Activated T-helper 1 cell treated with Interleukin-2 at 50 U/mL for 16 hours (primary cell): Measurements from ENCODE around the gene FOXD2.

Experiments used
- DNase-seq: peaks from one replicate; pipeline ENCODE4 v3.0.0-alpha.2; 2020; ENCODE audit warnings: low read depth

The FOXD2 gene

DNA sequence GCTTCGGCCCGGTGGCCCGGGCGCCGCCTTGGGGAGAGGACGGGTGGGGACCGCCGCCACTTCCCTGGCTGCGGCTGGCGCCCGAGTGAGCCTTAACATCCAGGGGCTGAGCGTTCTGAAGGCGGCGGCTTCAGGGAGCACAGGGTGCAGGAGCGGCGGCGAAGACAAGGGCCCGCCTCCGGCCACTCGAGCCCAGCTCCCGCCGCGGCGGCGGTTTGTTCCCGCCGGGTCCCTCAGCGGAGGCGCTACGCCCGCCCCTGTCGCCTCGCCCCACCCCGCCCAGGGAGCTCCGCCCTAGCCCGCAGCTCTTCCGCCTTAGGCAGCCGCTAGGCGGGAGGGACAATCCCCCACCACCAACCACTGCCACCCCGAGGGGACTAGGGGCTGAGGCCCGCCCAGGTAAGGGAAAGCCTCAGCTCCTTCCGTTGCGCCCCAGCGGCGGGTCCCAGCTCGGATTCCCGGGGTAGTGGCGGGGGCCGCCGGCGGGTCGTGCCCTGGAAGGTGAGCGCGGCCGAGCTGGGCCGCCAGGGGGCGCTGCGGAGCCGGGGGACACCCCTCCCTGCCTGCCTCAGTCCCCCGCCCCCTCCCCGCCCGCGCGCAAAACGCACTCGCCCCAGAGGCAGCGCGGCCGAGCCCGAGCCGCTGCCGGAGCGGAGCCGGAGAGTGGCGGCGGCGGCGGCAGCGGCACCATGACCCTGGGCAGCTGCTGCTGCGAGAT is at the start of gene FOXD2:
Gene FOXD2, plus strand, starts transcription at position 598 of the 718 bp plus-strand sequence. Its CDS starts 92 bp downstream, at position 690.
- DNase-seq: peak; percentile 87

DNA sequence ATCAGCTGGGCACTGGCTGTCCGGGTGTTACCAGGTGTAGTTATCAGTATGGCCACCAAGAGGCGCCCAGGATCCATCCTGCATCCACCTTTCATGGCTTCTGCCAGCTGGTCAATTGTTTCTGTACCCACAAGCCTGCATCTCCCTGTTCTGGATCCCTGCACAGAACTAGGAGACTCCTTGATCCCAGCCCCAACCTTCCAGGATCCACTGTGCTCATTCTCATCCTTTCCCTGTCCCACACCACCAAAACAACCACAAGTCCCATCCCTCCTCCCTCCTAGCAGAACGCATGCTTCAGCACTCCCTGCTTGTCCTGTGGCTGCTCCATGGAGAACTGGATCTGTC is 49.0 kb upstream of the FOXD2 start:
- peak; percentile 4 for DNase-seq

DNA sequence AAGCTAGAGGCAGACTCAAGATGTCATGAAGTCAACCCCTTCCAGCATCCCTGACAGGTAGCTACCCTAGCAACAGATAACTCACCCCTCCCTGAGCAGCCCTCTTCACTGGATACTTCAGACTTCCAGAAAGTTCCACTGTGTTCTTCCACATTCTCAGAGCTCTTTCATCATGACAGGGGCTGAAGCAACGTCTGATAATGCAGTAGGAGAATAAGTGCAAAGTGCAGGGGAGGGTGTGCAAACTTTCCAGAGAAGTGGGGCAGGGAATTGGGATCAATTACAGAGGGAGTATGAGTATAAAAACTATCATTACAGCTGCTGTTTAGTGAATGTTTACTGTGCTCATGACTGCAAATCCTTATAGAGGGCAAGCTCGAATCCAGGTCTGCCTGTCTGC is 48.1 kb upstream of the FOXD2 start:
- DNase-seq: no peak

DNA sequence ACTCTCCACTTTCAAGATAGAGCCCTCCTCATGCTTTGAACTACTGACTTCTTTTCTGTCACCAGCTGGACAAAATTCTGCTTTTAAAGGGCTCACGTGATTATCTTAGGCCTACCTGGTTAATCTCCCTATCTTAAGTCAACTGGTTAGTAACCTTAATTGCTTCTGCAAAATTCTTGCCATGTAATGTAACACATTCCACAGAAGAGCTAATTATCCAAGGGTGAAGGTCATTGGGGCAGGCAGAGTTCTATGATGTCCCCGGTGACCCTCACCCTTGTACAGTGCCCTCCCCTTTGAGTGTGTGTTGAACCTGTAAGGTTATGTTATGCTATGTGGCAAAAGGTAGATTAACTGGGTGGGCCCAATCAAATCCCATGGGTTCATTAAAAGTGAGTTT is 47.0 kb upstream of the FOXD2 start:
- no peak for DNase-seq

- DNase-seq: no peak
Measured at GRCh38 chr1:47393141-47393540, 44.7 kb upstream of the FOXD2 start.

- no peak for DNase-seq
Measured at GRCh38 chr1:47395433-47395832, 42.4 kb upstream of the FOXD2 start.

- no peak for DNase-seq
Measured at GRCh38 chr1:47396671-47397196, 41.1 kb upstream of the FOXD2 start.

DNA sequence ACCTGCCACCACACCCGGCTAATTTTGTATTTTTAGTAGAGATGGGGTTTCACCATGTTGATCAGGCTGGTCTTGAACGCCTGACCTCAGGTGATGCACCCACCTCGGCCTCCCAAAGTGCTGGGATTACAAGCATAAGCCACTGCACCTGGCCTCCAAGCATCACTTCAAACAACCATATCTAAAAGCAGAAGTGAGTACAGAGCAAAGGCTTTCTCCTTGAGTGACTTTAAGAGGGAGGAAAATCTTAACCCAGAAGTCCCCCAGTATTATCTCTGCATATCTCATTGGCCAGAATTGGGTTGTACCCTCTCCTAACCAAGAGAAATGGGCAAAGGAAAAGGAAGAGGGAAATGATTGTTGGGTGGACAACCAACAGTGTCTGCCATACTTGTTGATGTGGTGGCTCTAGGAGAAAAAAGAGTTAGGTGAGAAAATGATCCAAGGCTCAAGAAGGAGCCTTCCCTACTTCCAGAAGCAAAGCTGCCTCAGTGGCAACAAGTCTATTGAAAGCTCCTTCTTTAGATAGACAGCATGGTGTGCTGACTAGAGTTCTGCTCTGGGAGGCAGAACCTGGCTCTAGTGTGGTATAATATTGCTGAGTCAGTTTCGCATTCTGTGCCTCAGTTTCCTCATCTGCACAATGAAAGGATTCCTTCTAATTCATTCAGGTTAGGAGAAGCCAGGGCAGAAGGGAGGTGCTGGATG is 38.6 kb upstream of the FOXD2 start:
- DNase-seq: no peak

GRCh38 chr1:47399846-47400155 is 38.0 kb upstream of the FOXD2 start:
- DNase-seq: no peak

DNA sequence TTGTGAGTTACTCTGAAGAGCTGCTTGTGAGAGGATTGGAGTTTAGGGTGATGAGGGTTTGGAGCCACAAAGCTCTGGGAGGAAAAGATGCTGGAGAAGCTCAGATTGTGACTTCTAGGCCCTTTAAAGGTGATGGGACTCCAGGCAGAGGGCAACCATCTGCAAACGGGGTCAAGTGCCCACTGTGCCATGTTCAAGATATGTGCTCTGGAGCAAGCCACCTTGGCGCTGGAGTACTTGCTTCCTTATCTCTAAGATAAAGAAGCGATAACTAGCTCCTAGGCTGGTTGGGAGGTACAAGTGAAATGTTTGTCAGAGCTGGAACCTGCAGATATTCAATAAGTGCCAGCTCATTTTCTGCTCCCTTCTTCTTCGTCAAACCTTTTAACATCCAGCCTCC is 36.1 kb upstream of the FOXD2 start:
- DNase-seq: no peak

DNA sequence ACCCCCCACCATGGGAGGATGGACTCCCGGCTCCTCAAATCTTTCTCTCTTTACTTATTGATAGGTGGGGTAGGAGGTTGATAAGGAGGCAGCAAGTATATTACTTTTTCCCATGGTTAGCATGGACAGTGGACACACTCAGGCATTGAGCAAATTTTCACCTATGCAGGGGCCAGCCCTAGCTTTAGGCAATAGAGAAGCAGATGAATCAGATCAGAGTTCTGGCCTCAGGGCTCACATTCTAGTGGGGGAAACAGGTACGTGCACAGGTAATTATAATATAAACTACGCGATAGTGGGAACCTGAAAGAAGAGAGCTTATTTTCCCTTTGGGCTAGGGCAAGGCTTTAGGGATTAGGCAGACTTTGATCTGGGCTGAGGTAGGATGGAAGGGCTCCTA is 35.3 kb upstream of the FOXD2 start:
- no peak for DNase-seq

GRCh38 chr1:47403321-47403910 is 34.4 kb upstream of the FOXD2 start:
- no peak for DNase-seq

GRCh38 chr1:47405697-47406096 is 32.1 kb upstream of the FOXD2 start:
- DNase-seq: no peak

DNA sequence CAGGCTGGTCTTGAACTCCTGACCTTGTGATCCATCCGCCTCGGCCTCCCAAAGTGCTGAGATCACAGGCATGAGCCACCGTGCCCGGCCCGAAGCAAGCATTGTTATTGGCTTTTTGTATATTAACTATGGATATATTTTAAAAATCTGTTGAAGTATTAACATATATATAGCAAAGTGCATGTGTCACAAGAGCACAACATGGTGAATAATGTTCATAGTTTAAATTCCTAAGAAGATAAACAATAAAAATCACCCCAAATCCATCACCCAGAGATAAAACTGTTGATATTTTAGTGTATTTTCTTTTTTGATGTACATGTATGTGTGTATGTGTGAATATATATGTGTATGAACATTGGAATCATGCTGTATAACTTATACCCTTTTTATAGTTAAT is 30.9 kb upstream of the FOXD2 start:
- no peak for DNase-seq

GRCh38 chr1:47407481-47407880 is 30.4 kb upstream of the FOXD2 start:
- DNase-seq: no peak

- no peak for DNase-seq
Measured at GRCh38 chr1:47409311-47410067, 28.4 kb upstream of the FOXD2 start.

- no peak for DNase-seq
Measured at GRCh38 chr1:47410068-47410455, 27.8 kb upstream of the FOXD2 start.

DNA sequence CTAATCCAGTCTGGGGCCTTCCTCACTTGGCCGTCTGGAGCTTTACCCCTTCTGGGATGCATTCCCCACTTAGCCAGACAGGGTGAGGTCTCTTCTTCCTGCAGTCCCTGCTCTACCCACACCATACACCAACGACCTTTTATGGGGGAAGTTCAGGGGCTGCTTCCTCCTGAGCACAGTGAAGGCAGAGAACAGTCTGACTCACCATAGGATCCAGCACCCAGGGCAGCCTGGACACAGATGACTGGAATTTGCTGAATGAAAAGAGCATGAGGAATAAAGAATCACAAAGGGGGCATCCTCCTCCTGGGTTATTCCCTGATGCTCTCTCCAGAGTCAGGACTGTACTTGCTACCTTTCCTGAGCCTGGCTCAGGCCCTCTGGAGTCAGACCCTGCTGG is 26.4 kb upstream of the FOXD2 start:
- DNase-seq: no peak

DNA sequence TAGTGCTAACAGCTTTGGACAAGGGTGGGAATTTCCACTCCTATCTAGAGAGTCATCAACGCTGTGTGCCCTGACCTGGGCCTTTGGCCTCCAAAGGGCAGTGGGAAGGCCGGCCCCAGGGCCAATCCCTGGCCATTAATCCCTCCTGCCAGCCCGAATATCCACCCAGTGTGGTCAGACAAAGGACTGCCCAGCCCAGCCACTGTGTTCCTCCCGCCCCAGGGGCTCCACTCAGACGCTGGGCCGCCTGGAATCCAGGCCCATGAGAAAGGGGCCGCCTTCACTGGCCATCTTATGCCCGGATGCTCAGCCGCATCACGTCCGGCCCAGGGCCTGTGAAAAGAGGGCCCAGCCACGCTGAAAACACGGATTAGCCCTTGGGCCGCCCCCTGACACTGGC is 25.4 kb upstream of the FOXD2 start:
- no peak for DNase-seq

DNA sequence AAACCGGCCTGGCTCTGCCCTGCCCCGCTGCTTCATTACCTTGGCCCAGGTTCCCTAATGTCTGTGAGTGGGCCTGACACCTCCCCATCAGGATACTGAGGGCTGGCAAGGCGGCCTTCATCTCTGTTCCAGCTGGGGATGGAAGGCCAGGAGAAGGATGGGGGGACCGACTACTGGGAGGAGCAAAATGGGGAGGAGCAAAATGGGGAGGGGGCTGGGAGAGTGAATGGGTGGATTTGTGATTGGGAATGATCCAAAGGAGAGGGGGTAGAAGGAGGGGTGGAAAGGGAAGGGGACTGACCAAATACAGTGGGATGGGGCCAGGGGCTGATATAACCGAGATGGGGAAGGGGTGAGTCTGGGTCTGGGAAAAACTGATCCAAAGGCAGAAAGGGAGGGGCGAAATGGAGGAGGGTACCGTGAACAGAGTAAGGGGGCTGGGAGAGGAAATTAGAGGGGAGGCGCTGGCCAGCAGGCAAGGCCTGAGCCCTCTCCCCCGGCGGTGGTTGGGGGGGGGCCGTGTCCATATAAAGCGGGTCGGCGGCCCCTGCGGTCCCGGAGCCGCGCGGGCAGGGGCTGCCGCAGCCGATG is 22.0 kb upstream of the FOXD2 start, which contains the start of gene FOXE3:
Gene FOXE3, plus strand, starts transcription at position 558 of the 591 bp plus-strand sequence. Its CDS starts 31 bp downstream, at position 589.
- no peak for DNase-seq

- no peak for DNase-seq
Measured at GRCh38 chr1:47416319-47417169, 21.3 kb upstream of the FOXD2 start.
